HG03558 (cell line): ENCODE results near the gene CAMP.
"Not testable (repeated sequence)": the region's sequence is repeated elsewhere in the genome, so short reads cannot be mapped to it uniquely, and the experiment has no call there.

Experiments
- ATAC-seq: cut with Tn5 transposase; IDR thresholded peaks from one replicate; pipeline ENCODE4 v1.9.1; 2021; ENCODE audit warnings: moderate number of reproducible peaks; ENCODE audit not compliant: unreplicated experiment; ENCODE audit errors: extremely low read depth

CAMP gene

GRCh38 chr3:48247401-48247811, 24.1 kb downstream of the CAMP start:
- no peak for ATAC-seq

GRCh38 chr3:48248095-48248850, 25.0 kb downstream of the CAMP start:
- no peak for ATAC-seq

DNA sequence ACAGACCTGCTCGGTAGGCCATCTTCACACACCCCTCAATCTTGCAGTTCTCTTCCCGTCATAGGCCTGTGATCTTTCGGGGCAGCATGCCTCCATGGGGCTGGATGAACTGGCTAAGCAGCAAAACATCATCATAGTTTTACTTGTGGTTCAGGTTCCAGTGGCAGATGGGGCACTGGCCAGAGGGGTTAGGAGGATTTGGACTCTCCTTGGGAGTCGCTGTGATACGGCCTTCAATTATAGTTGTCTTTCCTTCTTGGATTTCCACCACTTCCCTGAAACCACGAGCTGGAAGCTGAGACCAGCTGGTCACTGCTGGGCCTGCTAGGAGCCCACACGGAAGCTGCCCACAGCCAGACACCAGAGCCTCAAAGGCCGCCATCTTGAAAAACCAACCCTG, 33.3 kb downstream of the CAMP start:
- ATAC-seq, result no peak

- ATAC-seq, result no peak
These were observed 35.2 kb downstream of the CAMP start for GRCh38 chr3:48258530-48258929.

DNA sequence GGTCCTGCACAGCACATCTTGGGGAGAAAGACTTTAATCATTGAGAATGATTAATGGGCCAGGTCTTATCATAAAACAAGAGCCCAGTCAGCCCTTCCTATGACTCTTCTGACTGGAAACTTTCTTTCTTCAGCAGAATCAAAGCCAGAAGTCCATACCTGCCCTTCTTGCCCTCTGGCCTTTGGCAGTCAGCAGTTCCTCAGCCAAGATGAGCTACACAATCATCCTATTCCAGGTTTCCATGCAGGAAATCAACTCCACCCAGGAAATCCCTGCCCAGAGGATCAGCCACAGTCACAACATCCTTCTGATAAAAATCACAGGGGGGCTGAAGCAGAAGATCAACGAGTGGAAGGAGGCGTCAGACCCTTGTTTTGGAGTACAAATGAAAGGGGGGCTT, 44.5 kb downstream of the CAMP start:
- no peak for ATAC-seq

GRCh38 chr3:48268381-48268935, 45.2 kb downstream of the CAMP start:
- no peak for ATAC-seq

GRCh38 chr3:48268936-48269561, 45.8 kb downstream of the CAMP start:
- ATAC-seq, result no peak

- no peak for ATAC-seq
These were observed 46.3 kb downstream of the CAMP start for GRCh38 chr3:48269592-48269991.

DNA sequence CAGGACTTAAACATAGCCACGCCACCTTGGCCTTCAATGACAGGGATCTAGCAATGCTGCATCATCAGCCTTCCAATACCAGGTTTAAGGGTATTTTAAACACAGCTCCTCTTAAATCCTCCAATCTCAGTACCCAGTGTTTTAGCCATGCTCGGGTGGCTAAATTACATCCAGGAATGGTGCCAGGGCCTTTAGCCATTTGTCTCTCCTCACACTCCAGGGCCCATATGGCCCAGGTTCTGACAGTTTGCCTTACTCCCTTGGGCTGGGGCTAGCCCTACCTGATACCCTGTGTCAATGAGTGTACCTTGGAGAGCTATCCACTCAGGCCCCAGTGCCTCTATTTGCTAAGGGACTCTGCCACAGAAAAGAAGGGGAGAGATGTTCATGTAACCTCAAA, 47.0 kb downstream of the CAMP start:
- no peak for ATAC-seq

- not testable (repeated sequence) for ATAC-seq
These were observed 47.9 kb downstream of the CAMP start for GRCh38 chr3:48271223-48271622.

DNA sequence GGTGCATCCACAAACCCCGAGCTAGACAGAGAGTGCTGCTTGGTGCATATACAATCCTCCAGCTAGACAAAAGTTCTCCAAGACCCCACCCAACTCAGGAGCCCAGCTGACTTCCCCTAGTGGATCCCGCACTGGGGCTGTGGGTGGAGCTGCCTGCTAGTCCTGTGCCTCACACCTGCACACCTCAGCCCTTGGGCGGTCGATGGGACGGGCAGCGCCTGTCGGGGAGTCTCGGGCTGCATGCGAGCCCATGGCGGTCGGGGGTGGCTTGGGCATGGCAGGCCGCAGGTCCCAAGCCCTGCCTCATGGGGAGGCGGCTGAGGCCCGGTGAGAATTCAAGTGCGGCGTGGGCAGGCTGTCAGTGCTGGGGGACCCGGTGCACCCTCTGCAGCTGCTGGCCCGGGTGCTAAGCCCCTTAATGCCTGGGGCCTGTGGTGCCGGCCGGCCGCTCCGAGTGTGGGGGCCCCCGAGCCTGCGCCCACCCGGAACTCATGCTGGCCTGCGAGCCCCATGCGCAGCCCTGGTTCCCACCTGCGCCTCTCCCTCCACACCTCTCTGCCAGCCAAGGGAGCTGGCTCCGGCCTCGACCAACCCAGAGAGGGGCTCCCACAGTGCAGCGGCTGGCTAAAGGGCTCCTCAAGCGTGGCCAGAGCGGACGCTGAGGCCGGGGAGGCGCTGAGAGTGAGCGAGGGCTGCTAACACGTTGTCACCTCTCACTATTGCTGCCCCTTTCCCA, 48.6 kb downstream of the CAMP start:
- ATAC-seq, result no peak

- ATAC-seq, result no peak
These were observed 50.4 kb downstream of the CAMP start for GRCh38 chr3:48273594-48274211.

GRCh38 chr3:48274452-48274851, 51.2 kb downstream of the CAMP start:
- no peak for ATAC-seq
